ENCODE results near the gene LNX2.

- TF ChIP-seq CTCF (conservative IDR thresholded peaks at IDR 0.05 in 1 of 2, IDR thresholded peaks at IDR 0.05 in 1 of 2; ENCODE audit: extremely low read depth in 1 of 2, insufficient read depth in 1 of 2, low read depth in 1 of 2, low read length in 2 of 2) (no peak), EZH2 (IDR thresholded peaks at IDR 0.05; ENCODE audit: borderline replicate concordance, low read length) (no peak)
Measured at GRCh38 chr13:27620377-27621115, at the start of gene LNX2.

Data from mammary epithelial cell (primary cell).